ENCODE measurements around the gene LITAF.

LITAF gene

DNA sequence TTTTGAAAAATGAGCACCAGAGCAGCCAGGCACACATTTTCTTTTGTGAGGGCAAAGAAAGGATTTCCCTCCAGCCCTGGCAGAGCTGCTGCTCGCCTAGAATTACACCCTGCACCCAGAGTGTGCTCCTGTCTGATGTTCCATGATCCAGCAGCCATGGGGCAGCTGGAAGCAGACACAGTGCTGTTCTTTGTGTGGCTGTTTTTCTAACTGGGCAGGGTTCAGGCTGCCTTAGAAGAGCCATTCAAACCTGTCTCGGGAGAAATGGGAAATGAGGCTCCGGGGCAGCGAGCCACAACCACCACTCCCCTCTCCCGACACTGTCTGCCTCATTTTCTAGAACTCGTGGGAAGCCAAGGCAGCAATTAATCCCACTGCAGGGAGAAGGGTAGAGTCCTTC lies 28.9 kb downstream of the LITAF start:
- intact Hi-C loops (cut with DNase I): loop anchor here (10.0 kb wide), 1 partner anchor 63 kb away; no protein-coding TSS in a partner anchor
- DNase-seq: peak; percentile 48 to 94 (median 66)

DNA sequence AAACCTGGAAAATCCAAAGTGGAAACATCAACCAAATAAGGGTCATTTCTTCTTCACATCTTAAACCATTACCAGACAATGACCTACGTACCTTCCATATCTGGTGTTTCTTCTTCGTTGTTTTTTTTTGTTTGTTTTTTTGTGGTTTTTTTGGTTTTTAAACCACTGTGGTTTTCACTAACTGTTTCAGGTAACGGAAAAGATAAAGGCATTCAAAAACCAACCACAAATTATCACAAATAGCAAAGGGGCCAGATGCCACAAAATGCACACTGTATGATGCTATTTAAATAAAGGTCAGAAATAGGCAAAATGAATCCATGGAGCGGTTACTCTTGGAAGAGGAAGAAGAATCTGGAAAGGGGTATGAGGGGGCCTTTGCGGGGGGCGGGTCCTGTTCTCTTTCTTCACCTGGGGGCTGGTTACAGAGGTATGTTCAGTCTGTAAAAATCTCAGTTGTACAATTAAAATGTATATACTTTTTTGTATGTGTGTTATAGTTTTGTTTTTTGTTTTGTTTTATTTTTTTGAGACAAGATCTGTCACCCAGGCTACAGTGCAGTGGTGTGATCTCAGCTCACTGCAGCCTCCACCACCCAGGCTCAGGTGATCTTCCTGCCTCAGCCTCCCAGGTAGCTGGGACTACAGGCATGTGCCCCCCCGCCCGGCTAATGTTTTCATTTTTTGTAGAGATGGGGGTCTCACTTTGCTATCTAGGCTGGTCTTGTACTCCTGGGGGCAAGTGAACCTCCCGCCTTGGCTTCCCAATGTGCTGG lies 29.6 kb downstream of the LITAF start:
- intact Hi-C loops (cut with DNase I): loop anchor here (10.0 kb wide), 1 partner anchor 62 kb away; no protein-coding TSS in a partner anchor
- no peak for DNase-seq

DNA sequence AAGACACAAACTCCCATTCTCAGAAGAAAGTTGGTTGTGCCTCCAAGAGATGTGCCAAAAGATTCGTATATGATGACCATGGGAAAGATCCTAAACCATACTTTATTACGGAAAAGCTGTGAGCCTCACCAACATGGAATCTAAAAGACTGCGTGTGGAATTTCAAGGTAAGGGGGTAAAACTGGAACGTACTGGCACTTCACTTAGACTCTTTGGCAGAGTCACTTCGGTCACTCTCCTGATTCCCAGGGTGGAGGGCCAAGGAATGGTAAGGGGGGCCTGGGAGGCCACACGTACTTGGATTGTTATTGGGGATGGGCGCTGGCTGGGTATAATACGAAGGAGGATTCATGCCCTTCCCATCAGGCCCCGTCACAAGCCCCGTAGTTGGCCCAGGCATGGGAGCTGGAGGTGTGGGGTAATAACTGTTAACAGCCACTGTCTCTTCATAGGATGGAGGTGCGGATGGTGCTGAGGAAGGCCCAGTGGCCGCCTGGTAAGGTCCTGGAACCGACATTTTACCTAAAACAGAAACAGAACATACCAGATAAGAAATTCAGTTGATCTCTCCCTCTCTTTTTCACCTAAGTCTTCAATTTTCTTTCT lies 30.4 kb downstream of the LITAF start:
- no peak for DNase-seq
- intact Hi-C loops (cut with DNase I): loop anchor here (10.0 kb wide), 1 partner anchor 62 kb away; no protein-coding TSS in a partner anchor

DNA sequence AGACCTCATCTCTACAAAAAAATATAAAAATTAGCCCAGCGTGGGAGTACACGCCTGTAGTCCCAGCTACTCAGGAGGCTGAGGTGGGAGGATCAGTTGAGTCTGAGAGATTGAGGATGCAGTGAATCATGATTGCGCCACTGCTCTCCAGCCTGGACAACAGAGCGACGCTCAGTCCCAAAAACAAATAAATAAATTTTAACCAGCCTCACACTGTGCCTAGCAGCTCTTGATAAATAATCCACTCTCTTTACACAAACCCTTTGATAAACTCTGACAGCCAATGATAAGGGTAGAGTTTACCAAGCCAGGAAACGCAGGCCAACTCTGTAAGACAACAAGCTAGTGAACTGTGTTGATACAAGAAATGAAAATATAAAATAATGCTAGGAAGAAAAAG lies 32.7 kb downstream of the LITAF start:
- DNase-seq: no peak
- intact Hi-C loops (cut with DNase I): loop anchor here (10.0 kb wide), 1 partner anchor 59 kb away; no protein-coding TSS in a partner anchor

DNA sequence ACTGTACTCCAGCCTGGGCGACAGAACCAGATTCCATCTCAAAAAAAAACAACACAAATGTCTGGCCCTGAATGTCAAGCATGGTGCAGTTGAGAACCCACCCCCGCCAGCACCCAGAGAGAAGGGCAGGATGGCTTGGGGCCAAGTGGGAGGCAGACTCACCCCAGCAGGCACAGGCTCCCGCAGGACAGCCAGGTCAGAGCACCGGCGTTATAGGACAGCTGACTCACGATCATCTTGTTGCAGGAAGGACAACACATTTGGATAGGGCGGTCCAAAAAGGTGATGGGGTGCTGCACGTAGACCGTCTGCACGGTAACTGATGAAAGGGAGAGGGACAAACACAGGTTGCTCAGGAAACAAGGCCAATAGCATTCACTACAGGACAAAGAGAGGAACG lies 33.3 kb downstream of the LITAF start:
- intact Hi-C loops (cut with DNase I): loop anchor here (10.0 kb wide), 1 partner anchor 59 kb away; no protein-coding TSS in a partner anchor
- no peak for DNase-seq

DNA sequence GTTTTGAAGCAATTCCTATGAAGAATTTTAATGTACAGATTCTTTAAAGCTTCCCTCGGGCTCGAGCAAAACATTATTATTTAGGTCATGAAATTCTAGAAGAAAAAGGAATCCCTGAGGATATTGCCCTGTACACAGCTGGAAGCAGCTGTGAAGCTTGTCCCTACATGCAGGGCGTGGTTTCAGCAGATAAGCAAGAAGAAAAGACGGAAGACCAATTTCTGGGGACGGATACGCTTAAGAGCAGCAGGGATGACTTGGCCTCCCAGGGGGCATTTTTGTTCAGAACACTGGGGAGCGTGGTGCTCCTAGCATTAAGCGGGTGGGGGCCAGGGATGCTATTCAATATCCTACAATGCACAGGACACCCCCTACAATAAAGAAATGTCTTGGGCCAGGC lies 34.3 kb downstream of the LITAF start:
- no peak for DNase-seq
- intact Hi-C loops (cut with DNase I): loop anchor here (10.0 kb wide), 1 partner anchor 58 kb away; no protein-coding TSS in a partner anchor

DNA sequence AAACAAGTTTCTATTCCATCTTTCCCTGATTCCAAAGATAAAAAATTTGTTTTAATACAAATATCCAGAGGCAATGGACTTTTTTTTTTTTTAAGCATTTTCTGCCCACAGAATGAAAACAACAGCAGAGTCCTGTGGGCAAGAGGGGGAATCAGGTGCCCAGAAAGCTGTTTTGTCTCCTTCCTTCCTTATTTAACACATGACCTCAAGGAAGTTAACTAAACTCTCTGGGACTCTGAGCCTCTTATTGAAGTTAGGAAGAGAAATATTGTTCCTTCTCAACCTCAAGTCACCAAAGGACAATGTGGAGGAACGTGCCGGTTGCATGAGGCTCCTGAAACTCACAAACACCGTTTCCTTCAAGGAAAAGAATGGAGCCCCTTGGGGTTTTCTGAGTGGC lies 34.9 kb downstream of the LITAF start:
- intact Hi-C loops (cut with DNase I): loop anchor here (10.0 kb wide), 1 partner anchor 57 kb away; no protein-coding TSS in a partner anchor
- no peak for DNase-seq

DNA sequence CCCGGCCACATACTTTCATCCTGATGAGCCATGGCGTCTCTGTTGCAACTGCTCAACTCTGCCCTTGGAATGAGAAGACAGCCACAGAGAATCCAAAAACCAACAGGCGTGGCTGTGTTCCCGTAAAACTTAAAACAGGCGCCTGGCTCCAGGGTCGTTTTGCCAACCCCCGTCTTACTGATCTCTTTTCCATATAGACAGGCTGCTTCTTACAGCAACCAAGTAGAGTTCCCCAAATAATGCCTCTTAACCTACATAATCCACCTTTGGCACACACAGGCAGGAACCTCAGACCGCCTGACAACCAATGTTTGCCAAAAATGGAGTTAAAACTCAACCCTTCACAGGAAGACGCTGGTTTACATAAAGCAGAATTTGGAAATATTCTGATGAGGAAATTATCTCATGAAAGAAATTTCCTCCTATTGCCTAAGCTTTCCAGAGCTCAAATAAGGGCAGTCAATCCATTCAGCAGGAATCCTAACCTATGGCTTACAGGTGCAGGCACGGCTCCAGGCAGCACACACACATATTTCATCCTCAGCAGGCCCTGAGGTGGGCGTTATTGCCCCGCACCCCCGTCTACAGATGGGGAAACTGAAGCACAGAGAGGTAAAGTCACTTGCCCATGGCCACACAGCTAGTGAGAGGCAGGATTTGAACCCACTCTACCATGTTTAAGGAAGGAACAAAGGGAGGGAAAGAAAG lies 35.8 kb downstream of the LITAF start:
- intact Hi-C loops (cut with DNase I): loop anchor here (10.0 kb wide), 1 partner anchor 56 kb away; no protein-coding TSS in a partner anchor
- no peak for DNase-seq

DNA sequence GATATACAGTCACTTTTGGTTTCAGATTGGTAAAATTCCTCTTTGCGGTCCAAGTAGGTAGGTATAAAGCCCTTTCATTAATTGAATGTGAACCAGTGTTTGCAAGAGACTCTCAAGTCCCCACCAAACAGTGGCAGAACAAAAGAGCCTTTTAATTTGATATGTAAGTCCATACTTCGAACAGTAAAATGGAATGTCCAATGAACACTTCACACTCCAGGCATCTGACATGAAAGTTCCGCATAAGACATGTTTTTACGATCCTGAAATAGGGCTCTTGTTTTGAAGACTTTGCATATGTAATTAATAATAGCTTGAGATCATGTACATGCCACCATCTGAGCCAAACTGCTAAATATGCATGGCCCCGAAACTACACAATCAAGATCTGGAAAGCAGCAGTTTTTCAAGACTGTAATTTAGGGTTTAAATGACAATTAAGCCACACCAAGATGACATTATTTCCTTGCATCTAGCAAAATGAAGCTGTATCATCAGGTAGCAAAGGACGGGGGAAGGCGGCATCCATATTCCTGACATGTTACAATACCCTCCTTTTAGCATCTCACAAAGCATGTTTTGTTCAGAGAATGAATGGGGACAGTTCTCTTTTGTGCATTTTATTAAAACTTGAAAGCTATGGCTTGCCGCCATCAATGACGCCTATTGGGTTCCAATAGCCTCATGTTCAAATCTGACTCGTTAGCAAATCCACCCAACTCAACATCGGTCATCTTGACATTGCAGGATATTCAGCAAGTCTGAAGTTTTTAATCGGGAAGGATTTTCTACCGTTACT lies 39.4 kb downstream of the LITAF start:
- intact Hi-C loops (cut with DNase I): no loop called here
- peak in 5 of 10 donors; percentile 20 to 68 (median 41) for DNase-seq

DNA sequence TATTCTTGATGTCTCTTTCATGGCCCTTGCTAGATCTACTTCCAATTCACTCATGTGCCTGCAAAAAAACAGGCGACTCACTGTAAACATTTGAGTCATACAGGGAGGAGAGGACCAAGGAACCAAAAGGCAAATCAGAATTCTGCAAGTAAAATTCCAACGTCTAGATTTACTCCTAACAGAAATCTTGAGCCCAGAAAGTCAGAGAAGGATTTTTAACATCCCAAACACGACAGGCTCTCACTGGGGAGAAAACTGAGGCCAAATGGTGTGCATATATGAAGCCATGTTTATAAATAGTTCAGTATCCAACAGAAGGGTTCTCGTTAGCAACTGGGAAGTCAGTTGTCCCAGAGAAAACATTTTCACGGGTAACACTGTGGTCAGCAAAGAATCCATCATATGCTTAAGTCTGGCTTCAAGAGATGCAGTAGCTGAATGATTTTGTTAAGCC lies 40.1 kb downstream of the LITAF start:
- no peak for DNase-seq
- intact Hi-C loops (cut with DNase I): no loop called here

DNA sequence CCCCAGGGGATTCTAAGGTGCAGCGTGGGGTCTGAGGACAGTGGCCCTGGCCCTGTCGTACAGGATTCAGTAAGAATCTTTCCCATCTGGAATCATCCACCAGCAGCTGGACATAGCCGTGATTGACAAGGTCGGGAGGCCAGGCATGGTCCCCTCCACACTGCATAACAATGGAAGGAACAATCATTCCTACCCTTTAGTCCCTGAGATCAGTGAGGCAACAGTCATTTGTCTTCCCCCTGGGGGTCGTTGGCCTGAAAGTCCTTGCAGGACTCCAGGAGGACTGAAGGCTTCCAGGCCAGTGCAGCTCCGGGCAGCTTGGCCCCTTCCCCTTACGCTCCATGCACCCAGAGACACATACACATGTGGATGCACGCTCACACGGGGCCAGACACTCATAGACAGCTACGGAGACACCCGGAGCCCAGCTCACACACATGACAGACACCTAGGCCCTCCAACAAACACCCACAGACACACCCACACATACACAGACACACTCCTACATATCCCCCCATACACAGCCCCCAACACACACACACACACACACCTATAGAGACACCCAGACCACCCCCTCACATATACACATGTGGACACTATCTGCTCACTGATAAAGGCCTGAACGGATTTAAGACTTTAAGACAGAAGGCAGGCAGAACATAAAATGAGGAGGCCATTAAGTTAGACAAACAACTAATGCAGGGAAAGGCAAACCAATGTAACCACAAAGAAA lies 42.9 kb downstream of the LITAF start:
- intact Hi-C loops (cut with DNase I): no loop called here
- DNase-seq: no peak

DNA sequence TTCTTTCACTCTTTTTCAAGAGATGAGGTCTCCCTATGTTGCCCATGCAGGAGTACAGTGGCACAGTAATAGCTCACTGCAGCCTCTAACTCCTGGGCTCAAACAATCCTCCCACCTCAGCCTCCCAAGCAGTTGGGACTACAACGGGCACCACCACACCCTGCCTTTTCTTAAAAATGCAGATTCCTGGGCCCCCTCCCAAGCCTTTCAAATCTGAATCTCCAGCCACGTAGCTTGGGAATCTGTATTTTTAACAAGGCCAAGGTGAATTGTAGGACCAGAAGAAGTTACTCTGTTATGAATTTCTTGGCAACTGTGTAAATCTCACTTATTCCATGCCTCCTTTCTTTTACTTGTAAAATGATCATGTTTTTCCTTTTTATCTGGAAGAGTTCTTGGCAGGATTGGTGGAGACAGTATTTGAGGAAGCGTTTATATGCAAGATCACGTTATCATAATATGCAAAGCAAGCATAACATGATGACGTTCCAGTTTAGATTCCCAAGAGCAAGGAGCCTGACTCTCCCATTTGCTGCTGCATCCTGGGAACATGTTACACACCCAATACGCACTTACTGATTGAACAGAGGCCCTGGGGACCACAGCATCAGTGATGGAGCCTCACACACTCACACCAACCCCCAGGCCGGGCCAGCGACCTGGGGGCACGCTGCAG lies 44.5 kb downstream of the LITAF start:
- intact Hi-C loops (cut with DNase I): no loop called here
- no peak for DNase-seq

DNA sequence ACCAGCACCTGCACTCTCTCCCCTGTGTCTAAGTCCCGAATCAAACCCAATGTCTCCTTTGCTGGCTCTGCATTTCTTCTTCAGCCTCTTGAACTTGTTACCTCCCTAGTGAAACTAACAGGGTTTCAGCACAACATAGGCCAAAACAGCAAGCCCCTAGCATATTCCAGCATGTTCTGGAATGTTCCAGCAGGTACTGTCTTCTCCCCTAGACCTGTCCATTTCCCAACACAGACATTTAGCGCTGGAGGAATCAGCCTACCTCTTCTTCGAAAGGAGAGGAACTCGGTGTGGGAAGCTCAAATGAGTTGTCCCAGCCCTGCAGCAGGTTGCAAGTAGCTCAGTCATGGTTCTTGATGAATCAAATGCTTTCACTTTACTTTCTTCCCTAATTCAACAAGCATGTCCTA lies 47.1 kb downstream of the LITAF start:
- intact Hi-C loops (cut with DNase I): loop anchor here (10.0 kb wide), 1 partner anchor 145 kb away; no protein-coding TSS in a partner anchor
- DNase-seq: no peak

DNA sequence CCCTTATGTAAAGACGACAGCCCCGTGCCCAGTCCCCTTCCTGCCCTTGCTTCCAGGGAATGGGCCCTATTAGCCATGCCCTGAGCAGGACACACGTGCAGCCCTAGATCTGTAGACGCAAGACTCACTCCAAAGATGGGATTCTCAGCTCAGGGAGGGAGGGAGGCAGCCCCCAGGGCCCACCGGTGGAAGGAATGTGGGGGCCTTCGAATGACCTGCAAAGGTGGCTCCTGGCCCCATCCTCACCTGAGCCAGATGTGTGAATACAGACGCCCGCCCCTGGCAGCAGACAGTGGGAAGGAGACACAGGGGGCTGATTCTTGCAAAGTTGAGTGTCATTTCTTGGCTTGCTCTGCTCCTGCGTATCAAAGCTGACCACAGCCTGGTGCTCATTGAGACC lies 47.8 kb downstream of the LITAF start:
- intact Hi-C loops (cut with DNase I): loop anchor here (10.0 kb wide), 1 partner anchor 144 kb away; no protein-coding TSS in a partner anchor
- no peak for DNase-seq

DNA sequence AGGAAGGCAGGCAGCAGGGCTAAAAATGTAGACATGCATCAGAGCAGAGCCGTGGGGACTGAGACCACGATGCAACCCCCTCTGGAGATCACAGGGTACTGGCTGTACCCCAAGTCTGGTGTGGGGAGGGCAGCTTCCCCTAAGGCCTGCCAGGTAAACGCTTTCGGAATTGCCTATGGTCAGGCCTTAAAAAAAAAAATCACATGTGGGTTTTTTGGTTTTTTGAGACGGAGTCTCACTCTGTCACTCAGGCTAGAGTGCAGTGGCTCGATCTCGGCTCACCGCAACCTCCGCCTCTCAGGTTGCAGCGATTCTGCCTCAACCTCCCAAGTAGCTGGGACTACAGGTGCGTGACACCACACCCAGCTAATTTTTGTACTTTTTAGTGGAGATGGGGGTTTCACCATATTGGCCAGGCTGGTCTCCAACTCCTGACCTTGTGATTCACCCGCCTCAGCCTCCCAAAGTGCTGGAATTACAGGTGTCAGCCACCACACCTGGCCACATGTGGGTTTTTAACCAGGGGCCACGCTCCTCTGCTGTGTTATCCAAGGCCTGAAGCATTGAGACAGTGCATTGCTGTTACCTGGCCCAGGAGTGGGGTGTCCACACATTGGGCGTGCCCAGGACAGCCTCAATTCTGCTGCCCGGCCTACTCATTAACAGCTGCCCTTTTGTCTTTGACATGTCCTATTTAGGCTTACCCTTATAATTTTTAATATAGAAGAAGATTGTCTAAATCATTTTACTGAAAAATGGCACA lies 50.4 kb downstream of the LITAF start:
- intact Hi-C loops (cut with DNase I): loop anchor here (10.0 kb wide), 1 partner anchor 141 kb away; no protein-coding TSS in a partner anchor
- DNase-seq: no peak

DNA sequence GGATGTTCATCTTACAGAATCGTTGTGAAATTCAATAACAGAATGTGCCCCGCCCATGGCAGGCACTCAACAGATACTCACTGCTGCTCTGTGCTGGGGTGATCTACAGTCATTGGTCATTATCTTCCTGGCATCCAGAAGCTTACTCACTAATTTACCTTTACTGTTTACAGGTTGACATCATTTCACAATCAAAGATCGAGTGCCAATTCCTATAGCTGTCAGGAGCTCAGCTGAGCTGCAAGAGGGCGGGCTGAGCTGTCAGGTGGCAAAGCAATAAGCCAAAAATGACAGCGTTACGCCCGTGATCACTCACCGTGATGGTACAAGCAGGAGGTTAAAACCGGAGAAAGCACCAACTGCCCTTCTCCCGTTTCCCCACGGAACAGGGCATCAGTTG lies 51.2 kb downstream of the LITAF start:
- DNase-seq: no peak
- intact Hi-C loops (cut with DNase I): loop anchor here (10.0 kb wide), 1 partner anchor 141 kb away; no protein-coding TSS in a partner anchor

DNA sequence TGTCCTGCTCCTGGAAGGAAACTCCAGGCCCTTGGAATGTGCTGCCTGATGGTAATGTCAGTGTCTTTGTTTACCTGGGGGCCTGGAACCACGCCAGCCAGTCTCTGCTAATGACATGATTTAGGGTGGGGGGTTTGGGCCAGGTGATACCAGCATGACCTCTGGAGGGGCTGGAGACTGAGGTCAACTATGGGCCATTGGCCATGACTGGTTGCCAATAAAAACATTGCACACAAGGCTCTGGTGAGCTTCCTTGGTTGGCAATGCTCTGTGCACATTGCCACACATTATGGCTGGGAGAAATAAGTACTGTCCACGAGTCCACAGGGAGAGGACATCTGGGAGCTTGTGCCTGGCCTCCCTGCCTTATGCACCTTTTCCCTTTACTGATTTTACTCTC lies 52.5 kb downstream of the LITAF start:
- intact Hi-C loops (cut with DNase I): loop anchor here (5.0 to 10.0 kb wide), 2 partner anchors 53 to 139 kb away; partner anchors contain the start of gene LITAF
- DNase-seq: no peak

DNA sequence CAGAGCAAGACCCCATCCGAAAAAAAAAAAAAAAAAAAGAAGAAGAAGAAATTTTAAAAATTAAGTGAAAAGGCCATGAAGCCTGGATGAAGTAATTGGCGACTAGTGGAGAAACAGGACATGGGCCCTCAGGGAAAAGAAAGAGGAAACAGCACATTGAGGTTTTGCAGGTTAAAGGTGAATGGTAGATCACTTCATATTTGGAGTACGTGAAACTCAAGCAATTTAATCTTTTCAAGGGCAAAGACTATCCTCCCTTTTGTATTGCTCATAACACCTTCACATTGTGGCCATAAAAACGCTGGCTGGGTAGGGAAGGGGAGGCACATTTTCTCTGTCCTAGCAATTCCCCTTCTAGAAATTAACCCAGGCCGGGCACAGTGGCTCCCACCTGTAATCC lies 53.1 kb downstream of the LITAF start:
- DNase-seq: no peak
- intact Hi-C loops (cut with DNase I): loop anchor here (2.0 to 10.0 kb wide), 3 partner anchors 54 to 181 kb away; partner anchors contain the start of gene LITAF
